ENCODE measurements around the gene CDC27.
"Not testable (repeated sequence)": the region's sequence is repeated elsewhere in the genome, so short reads cannot be mapped to it uniquely, and the experiment has no call there.

CDC27 gene

GRCh38 chr17:47219621-47220475 lies 30.8 kb upstream of the CDC27 start:
- DNase-seq, result no peak

GRCh38 chr17:47218896-47219430 lies 29.9 kb upstream of the CDC27 start:
- DNase-seq, result no peak

GRCh38 chr17:47217279-47217678 lies 28.2 kb upstream of the CDC27 start:
- peak in 1 of 5 donors; percentile 49 for DNase-seq

DNA sequence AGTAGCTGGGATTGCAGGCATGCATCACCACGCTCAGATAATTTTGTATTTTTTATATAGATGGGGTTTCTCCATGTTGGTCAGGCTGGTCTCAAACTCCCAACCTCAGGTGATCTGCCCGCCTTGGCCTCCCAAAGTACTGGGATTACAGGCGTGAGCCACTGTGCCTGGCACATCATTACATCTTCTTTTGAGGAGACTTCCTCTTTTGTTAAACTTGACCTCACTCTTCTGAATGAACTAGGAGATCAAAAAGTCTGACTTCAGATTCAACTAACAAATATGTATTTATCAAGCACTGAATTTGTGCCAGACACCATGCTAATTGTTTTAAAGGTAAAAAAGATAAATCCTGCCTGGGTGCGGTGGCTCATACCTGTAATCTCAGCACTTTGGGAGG lies 27.7 kb upstream of the CDC27 start:
- not testable (repeated sequence) for DNase-seq

GRCh38 chr17:47214931-47215330 lies 25.8 kb upstream of the CDC27 start:
- no peak for DNase-seq

- no peak for DNase-seq
Observed at GRCh38 chr17:47213540-47213939, 24.4 kb upstream of the CDC27 start.

DNA sequence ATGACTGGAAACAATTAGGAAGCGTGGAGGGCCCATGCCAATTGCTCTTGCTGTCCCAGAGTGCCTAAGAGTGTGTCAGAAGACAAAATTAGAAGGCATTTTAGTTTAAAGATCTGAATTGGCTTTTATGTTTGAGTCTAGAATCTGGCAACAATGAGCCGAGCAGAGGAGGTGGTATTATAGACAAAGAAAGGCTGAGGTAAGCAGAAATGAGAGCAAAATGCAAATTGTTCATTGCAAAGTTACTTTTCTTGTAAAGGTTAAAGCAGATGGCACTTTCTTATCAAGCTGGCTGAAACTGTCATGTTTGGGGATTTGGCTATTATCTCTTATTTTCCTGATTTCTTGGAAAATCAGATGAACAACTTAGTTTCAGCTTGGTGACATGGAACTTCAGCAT lies 23.4 kb upstream of the CDC27 start:
- no peak for DNase-seq

- DNase-seq, result no peak
Observed at GRCh38 chr17:47210779-47211178, 21.7 kb upstream of the CDC27 start.

DNA sequence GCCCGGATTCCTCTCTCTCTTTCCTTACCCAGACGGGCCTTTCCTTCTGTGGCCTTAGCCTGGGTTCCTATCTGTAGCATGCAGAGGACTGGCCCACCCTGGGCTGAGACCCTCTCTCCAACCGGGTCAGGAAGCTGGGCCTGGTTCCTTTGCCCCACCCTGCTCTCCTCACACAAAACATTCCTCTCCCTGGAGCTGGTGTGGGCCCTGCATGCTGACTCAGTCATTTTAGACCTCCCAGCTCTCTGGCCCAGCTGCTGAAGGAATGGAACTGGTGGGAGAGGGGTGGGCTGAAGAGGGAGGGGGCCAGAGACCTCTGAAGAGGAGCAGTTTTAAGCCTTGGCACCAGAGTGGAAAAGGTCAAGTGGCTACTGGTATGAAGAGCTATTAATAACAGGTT lies 21.0 kb upstream of the CDC27 start:
- DNase-seq, result no peak

GRCh38 chr17:47209499-47209898 lies 20.4 kb upstream of the CDC27 start:
- no peak for DNase-seq

- DNase-seq, result no peak
Observed at GRCh38 chr17:47208744-47209488, 19.8 kb upstream of the CDC27 start, which contains the start of gene MYL4. MYL4 (plus strand) TSS chr17:47209348; CDS start chr17:47209423, 75 bp downstream.

- DNase-seq, result no peak
Observed at GRCh38 chr17:47207143-47208067, 18.3 kb upstream of the CDC27 start.

DNA sequence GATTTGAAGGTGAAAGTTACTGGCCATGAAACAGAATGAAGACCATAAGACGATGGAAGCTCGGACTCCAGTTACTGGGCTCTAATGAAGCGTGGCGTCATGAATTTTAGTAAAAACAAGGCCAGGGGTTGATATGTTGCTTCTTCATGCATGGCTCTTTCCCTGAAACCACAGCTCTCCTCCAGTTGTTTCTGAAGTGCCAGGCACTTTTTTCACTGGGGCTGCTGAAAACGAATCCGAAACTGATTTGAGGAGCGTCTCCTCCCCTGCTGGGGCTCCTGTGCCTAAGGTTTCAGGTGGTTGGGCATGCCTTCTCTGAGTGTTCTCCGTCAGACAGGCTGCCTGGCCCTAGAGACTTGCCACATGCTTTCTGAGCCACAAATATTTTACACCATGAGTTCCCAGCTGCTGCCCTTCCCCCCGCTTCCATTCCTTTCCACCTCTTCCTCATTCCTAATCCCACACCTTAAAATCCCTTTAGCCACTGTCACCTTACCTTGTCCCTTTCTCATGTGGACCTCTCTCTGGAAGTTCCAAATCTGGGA lies 16.4 kb upstream of the CDC27 start:
- DNase-seq, result peak; percentile 33 to 84 (median 63)

GRCh38 chr17:47204722-47205418 lies 15.8 kb upstream of the CDC27 start:
- DNase-seq, result peak in 2 of 5 donors; percentile 28 to 62

GRCh38 chr17:47203984-47204721 lies 15.1 kb upstream of the CDC27 start:
- peak in 1 of 5 donors; percentile 65 for DNase-seq

GRCh38 chr17:47201166-47201565 lies 12.1 kb upstream of the CDC27 start:
- DNase-seq, result no peak

- DNase-seq, result no peak
Observed at GRCh38 chr17:47200325-47200664, 11.2 kb upstream of the CDC27 start.

GRCh38 chr17:47199627-47200324 lies 10.7 kb upstream of the CDC27 start:
- DNase-seq, result no peak

GRCh38 chr17:47197821-47198220 lies 8.7 kb upstream of the CDC27 start:
- no peak for DNase-seq

GRCh38 chr17:47193931-47194511 lies 4.9 kb upstream of the CDC27 start:
- no peak for DNase-seq

All from T-helper 1 cell (primary cell).